Panc1 (cell line): Measurements from ENCODE around the gene RETREG1.

Experiments used
- CTCF ChIP-seq: fragments of 450-650 bp; IDR thresholded peaks from 2 replicates; pipeline ENCODE4 v1.5.1; 2017; ENCODE audit warnings: mild to moderate bottlenecking
- POLR2AphosphoS5 ChIP-seq: IDR thresholded peaks from 2 replicates; pipeline ENCODE4 v1.6.1; 2012; ENCODE audit warnings: mild to moderate bottlenecking, low read depth, low read length, moderate library complexity
- TF ChIP-seq, protein P1 (sequence below), 2 experiments: IDR thresholded peaks; 2 replicates each; pipeline ENCODE4 v1.6.1; 2011 to 2012; ENCODE audit warnings: low read depth in 2 of 2, control low read depth in 1 of 2, low read length in 1 of 2, mild to moderate bottlenecking in 1 of 2, moderate library complexity in 1 of 2; ENCODE audit not compliant: insufficient read depth in 1 of 2

DNA sequence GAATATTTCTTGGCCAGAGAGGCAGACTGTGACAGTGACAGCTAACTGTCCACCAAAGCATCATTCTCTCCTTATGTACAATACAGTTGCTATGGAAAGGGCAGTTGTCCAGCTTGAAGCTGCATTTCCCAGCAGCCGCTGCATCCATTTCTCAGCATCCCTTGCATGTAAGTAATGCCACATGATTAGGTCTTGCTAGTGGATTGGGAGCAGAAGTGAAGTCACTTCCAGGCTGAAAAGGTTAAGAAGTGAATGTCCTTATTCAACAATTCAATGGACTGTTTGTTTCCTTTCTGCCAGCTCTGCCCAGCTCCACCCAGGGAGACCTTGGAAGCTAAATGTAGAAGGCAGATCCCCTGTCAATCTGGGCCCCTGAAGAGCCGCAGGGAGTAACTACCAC lies 26.1 kb upstream of the RETREG1 start:
- no peak for TF ChIP-seq CTCF
- TF ChIP-seq POLR2AphosphoS5 = no peak
- TF ChIP-seq, protein P1, sequence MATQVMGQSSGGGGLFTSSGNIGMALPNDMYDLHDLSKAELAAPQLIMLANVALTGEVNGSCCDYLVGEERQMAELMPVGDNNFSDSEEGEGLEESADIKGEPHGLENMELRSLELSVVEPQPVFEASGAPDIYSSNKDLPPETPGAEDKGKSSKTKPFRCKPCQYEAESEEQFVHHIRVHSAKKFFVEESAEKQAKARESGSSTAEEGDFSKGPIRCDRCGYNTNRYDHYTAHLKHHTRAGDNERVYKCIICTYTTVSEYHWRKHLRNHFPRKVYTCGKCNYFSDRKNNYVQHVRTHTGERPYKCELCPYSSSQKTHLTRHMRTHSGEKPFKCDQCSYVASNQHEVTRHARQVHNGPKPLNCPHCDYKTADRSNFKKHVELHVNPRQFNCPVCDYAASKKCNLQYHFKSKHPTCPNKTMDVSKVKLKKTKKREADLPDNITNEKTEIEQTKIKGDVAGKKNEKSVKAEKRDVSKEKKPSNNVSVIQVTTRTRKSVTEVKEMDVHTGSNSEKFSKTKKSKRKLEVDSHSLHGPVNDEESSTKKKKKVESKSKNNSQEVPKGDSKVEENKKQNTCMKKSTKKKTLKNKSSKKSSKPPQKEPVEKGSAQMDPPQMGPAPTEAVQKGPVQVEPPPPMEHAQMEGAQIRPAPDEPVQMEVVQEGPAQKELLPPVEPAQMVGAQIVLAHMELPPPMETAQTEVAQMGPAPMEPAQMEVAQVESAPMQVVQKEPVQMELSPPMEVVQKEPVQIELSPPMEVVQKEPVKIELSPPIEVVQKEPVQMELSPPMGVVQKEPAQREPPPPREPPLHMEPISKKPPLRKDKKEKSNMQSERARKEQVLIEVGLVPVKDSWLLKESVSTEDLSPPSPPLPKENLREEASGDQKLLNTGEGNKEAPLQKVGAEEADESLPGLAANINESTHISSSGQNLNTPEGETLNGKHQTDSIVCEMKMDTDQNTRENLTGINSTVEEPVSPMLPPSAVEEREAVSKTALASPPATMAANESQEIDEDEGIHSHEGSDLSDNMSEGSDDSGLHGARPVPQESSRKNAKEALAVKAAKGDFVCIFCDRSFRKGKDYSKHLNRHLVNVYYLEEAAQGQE (IDR thresholded peaks at IDR 0.05; ENCODE audit: insufficient read depth in 1 of 2, low read depth in 2 of 2, low read length in 1 of 2) = no peak
